ENCODE data around the gene SLFN14. TPM values are rescaled to one million over a fixed set of nuclear protein-coding genes. Genes with fewer than 3 reads are reported as not detected.
A peak's percentile ranks its signal among the peaks of the same experiment; 100 is the strongest.

The SLFN14 gene
- total RNA-seq (not detected), polyA plus RNA-seq (under 1 TPM in 1 of 2 donors, not detected in 1; 0.06 TPM), total RNA-seq (not detected)

GRCh38 chr17:35560703-35561102 lies at the start of gene SLFN14:
SLFN14 (minus strand) TSS chr17:35560819; CDS start chr17:35558062, 2,757 bp downstream.
- Histone ChIP-seq H3K36me3 (ENCODE audit: control insufficient read depth in 2 of 3, insufficient read depth in 3 of 3, low read length in 3 of 3) (no peaks in the 10 kb centered on the region), H3K4me1 (ENCODE audit: control insufficient read depth in 2 of 2, insufficient read depth in 2 of 2, low read length in 2 of 2) (no peaks in the 10 kb centered on the region), H3K9me3 (ENCODE audit: control insufficient read depth in 2 of 3, low read length in 3 of 3) (no peaks in the 10 kb centered on the region), H3K27me3 (ENCODE audit: control insufficient read depth in 2 of 2, insufficient read depth in 2 of 2, low read length in 2 of 2) (no peaks in the 10 kb centered on the region), H3K4me3 (ENCODE audit: low read length) (no peak within 1 kb of the TSS), H3K27ac (ENCODE audit: low read depth, low read length) (no peak within 1 kb of the TSS)
- ChIA-PET CTCF (no interaction called here), POLR2A (no interaction called here)
- DNase-seq (no peak), ATAC-seq (no peak)
- Mint-ChIP-seq H3K27me3 (peaks cover 0 to 38% (median 13%) of the 10 kb centered on the region in 5 donors), H3K36me3 (no peaks in the 10 kb centered on the region), H3K4me3 (no peak within 1 kb of the TSS), H3K9me3 (peaks cover 0 to 2% (median 0%) of the 10 kb centered on the region in 11 donors), H3K4me1 (peaks cover 0 to 7% (median 0%) of the 10 kb centered on the region in 7 donors), H3K27ac (no peak within 1 kb of the TSS)
- intact Hi-C loops (cut with micrococcal nuclease), result no loop called here

DNA sequence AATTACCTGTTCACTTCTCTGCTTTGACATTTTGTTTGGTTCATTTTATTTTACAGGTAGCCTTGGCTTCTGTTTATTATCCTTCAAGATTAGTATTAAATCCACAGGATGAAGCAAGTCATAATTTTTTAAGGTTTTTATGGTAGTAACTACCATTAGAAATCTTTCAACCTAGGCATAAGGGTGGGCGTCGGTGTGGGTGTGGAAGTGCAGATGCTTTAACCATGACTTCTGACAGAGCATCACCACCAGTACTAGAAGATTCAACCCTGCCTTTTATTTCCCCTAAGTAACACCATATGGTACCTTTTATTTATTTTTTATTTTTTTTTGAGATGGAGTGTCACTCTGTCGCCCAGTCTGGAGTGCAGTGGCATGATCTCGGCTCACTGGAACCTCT lies 49.2 kb upstream of the SLFN14 start:
- intact Hi-C loops (cut with micrococcal nuclease), result loop anchor here in 1 of 2 donors (5.0 kb wide), 1 partner anchor 37 kb away; no protein-coding TSS in a partner anchor
- ChIA-PET CTCF (interaction anchor here (0.6 kb wide), 1 partner anchor 153 kb away, joined by 4 read pairs; no protein-coding TSS in a partner anchor), POLR2A (no interaction called here)
- peaks cover 0 to 7% (median 5%) of the 10 kb centered on the region in 7 donors for H3K4me1 Mint-ChIP-seq
- no peak for ATAC-seq
- no peaks in the 10 kb centered on the region for H3K9me3 Mint-ChIP-seq
- H3K36me3 ChIP-seq (ENCODE audit: control insufficient read depth in 2 of 3, insufficient read depth in 3 of 3, low read length in 3 of 3), result peaks cover 0 to 44% (median 15%) of the 10 kb centered on the region in 3 experiments
- peaks cover 0 to 36% (median 16%) of the 10 kb centered on the region in 5 donors for H3K36me3 Mint-ChIP-seq
- no peaks in the 10 kb centered on the region for H3K27me3 ChIP-seq (ENCODE audit: control insufficient read depth in 2 of 2, insufficient read depth in 2 of 2, low read length in 2 of 2)
- no peak overlapping the region for H3K27ac ChIP-seq (ENCODE audit: low read depth, low read length)
- no peak overlapping the region for H3K4me3 Mint-ChIP-seq
- no peak for DNase-seq
- no peaks in the 10 kb centered on the region for H3K27me3 Mint-ChIP-seq
- H3K27ac Mint-ChIP-seq, result no peak overlapping the region
- no peaks in the 10 kb centered on the region for H3K9me3 ChIP-seq (ENCODE audit: control insufficient read depth in 2 of 3, low read length in 3 of 3)
- no peak overlapping the region for H3K4me3 ChIP-seq (ENCODE audit: low read length)
- H3K4me1 ChIP-seq (ENCODE audit: control insufficient read depth in 2 of 2, insufficient read depth in 2 of 2, low read length in 2 of 2), result no peaks in the 10 kb centered on the region

DNA sequence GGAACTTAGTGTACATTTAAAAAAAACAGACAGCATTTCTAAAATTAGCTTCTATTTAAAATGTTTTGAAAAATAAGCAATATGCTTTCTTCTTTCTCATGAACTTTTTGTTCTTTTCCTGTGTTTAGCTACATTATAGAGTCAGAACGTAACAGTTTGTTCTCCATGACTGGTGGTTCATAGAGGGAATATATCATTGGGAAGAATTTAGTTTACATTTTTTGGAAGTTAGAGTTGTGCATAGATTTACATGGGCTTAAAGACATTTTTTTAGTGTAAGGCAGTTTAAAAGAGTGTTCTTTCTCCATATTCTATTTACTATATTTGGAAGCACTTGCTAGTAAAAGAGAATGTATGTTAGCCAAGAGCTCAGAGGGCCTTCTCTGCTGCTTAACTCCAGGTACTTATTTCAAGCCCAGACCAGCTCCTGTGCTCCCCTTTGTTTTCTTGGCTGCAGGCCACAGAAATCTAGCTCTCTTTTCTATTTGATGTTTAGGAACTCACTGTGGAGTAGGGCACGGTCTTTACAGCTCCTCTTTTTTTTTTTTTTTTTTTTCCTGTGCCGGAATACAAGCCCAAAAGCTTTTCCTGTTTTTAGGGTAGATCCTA lies 46.7 kb upstream of the SLFN14 start:
- peaks cover 6 to 46% (median 24%) of the 10 kb centered on the region in 5 donors for H3K36me3 Mint-ChIP-seq
- H3K9me3 Mint-ChIP-seq, result no peaks in the 10 kb centered on the region
- peaks cover 0 to 48% (median 20%) of the 10 kb centered on the region in 3 experiments for H3K36me3 ChIP-seq (ENCODE audit: control insufficient read depth in 2 of 3, insufficient read depth in 3 of 3, low read length in 3 of 3)
- no peak for ATAC-seq
- H3K27ac Mint-ChIP-seq, result peak overlapping the region in 1 of 9 donors; percentile 14
- no peak for DNase-seq
- intact Hi-C loops (cut with micrococcal nuclease), result no loop called here
- H3K27me3 ChIP-seq (ENCODE audit: control insufficient read depth in 2 of 2, insufficient read depth in 2 of 2, low read length in 2 of 2), result no peaks in the 10 kb centered on the region
- H3K27me3 Mint-ChIP-seq, result no peaks in the 10 kb centered on the region
- H3K27ac ChIP-seq (ENCODE audit: low read depth, low read length), result no peak overlapping the region
- POLR2A ChIA-PET, result interaction anchor here (0.6 to 1.1 kb wide), 3 partner anchors 16 to 629 kb away, joined by 3 to 4 read pairs (median 4); partner anchors contain the start of gene PEX12
- no peak overlapping the region for H3K4me3 ChIP-seq (ENCODE audit: low read length)
- no peak overlapping the region for H3K4me3 Mint-ChIP-seq
- no peaks in the 10 kb centered on the region for H3K9me3 ChIP-seq (ENCODE audit: control insufficient read depth in 2 of 3, low read length in 3 of 3)
- CTCF ChIA-PET, result interaction anchor here (0.6 to 0.7 kb wide), 4 partner anchors 8 to 198 kb away, joined by 3 to 4 read pairs (median 3); no protein-coding TSS in a partner anchor
- H3K4me1 ChIP-seq (ENCODE audit: control insufficient read depth in 2 of 2, insufficient read depth in 2 of 2, low read length in 2 of 2), result no peaks in the 10 kb centered on the region
- H3K4me1 Mint-ChIP-seq, result no peaks in the 10 kb centered on the region

DNA sequence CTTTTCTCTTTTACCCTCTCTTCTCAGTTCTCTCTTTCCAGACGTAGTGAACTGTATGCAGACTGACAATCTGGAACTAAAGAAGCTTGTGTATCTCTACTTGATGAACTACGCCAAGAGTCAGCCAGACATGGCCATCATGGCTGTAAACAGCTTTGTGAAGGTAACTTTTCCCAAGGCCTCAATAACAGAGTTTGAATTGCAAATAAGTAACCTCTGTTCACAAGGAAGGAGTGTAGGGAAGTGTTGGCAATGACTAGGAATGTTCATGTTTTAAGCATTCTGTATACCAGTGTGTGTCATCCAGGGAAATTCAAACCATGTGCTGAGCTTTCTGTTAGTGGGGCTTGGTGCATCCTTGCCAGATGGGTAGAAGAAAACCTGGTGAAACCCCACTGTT lies 45.1 kb upstream of the SLFN14 start:
- POLR2A ChIA-PET, result interaction anchor here (0.5 kb wide), 1 partner anchor 320 kb away, joined by 3 read pairs; no protein-coding TSS in a partner anchor
- Histone ChIP-seq H3K9me3 (ENCODE audit: control insufficient read depth in 2 of 3, low read length in 3 of 3) (no peaks in the 10 kb centered on the region), H3K27me3 (ENCODE audit: control insufficient read depth in 2 of 2, insufficient read depth in 2 of 2, low read length in 2 of 2) (no peaks in the 10 kb centered on the region), H3K4me3 (ENCODE audit: low read length) (no peak overlapping the region), H3K36me3 (ENCODE audit: control insufficient read depth in 2 of 3, insufficient read depth in 3 of 3, low read length in 3 of 3) (peaks cover 0 to 63% (median 20%) of the 10 kb centered on the region in 3 experiments), H3K4me1 (ENCODE audit: control insufficient read depth in 2 of 2, insufficient read depth in 2 of 2, low read length in 2 of 2) (no peaks in the 10 kb centered on the region), H3K27ac (ENCODE audit: low read depth, low read length) (no peak overlapping the region)
- peak overlapping the region in 2 of 9 donors; percentile 13 to 54 for H3K27ac Mint-ChIP-seq
- no peaks in the 10 kb centered on the region for H3K27me3 Mint-ChIP-seq
- no peak overlapping the region for H3K4me3 Mint-ChIP-seq
- ATAC-seq (no peak), DNase-seq (no peak)
- no peaks in the 10 kb centered on the region for H3K4me1 Mint-ChIP-seq
- intact Hi-C loops (cut with micrococcal nuclease), result no loop called here
- peaks cover 9 to 49% (median 26%) of the 10 kb centered on the region in 5 donors for H3K36me3 Mint-ChIP-seq
- CTCF ChIA-PET, result interaction anchor here (1.2 kb wide), 1 partner anchor 203 kb away, joined by 5 read pairs; the partner anchor contains the start of gene TAF15
- no peaks in the 10 kb centered on the region for H3K9me3 Mint-ChIP-seq

- Histone ChIP-seq H3K27ac (ENCODE audit: low read depth, low read length) (no peak overlapping the region), H3K27me3 (ENCODE audit: control insufficient read depth in 2 of 2, insufficient read depth in 2 of 2, low read length in 2 of 2) (no peaks in the 10 kb centered on the region), H3K4me3 (ENCODE audit: low read length) (no peak overlapping the region), H3K9me3 (ENCODE audit: control insufficient read depth in 2 of 3, low read length in 3 of 3) (no peaks in the 10 kb centered on the region), H3K36me3 (ENCODE audit: control insufficient read depth in 2 of 3, insufficient read depth in 3 of 3, low read length in 3 of 3) (peaks cover 4 to 60% (median 28%) of the 10 kb centered on the region in 3 experiments), H3K4me1 (ENCODE audit: control insufficient read depth in 2 of 2, insufficient read depth in 2 of 2, low read length in 2 of 2) (no peaks in the 10 kb centered on the region)
- intact Hi-C loops (cut with micrococcal nuclease), result no loop called here
- POLR2A ChIA-PET, result no interaction called here
- DNase-seq (no peak), ATAC-seq (no peak)
- Mint-ChIP-seq H3K27ac (peak overlapping the region in 3 of 9 donors; percentile 9 to 51 (median 34)), H3K27me3 (no peaks in the 10 kb centered on the region), H3K4me1 (peaks cover 0 to 3% (median 0%) of the 10 kb centered on the region in 7 donors), H3K9me3 (no peaks in the 10 kb centered on the region), H3K36me3 (peaks cover 15 to 50% (median 24%) of the 10 kb centered on the region in 5 donors), H3K4me3 (no peak overlapping the region)
- CTCF ChIA-PET, result no interaction called here
Observed at GRCh38 chr17:35603674-35604073, 43.1 kb upstream of the SLFN14 start.

DNA sequence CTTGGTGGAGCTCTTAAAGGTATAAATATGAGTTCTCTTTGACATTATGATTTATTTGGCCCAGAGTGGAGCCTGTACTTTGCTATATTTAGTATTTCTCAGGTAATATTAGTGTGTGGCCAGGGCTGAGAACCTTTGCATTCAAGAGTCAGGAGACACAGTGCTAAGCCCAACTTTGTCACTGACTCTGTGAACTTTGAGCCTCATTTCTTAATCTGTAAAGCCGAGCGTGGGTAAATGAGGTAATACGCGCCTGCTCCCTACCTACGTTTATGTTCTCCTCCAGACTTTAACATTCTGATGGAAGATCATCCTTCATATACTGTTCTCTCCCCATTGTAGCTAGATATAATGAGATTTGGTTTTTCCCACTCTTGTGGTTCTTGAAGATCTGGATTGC lies 37.0 kb upstream of the SLFN14 start:
- Histone ChIP-seq H3K27me3 (ENCODE audit: control insufficient read depth in 2 of 2, insufficient read depth in 2 of 2, low read length in 2 of 2) (no peaks in the 10 kb centered on the region), H3K4me3 (ENCODE audit: low read length) (no peak overlapping the region), H3K36me3 (ENCODE audit: control insufficient read depth in 2 of 3, insufficient read depth in 3 of 3, low read length in 3 of 3) (peaks cover 11 to 71% (median 32%) of the 10 kb centered on the region in 3 experiments), H3K4me1 (ENCODE audit: control insufficient read depth in 2 of 2, insufficient read depth in 2 of 2, low read length in 2 of 2) (no peaks in the 10 kb centered on the region), H3K27ac (ENCODE audit: low read depth, low read length) (no peak overlapping the region), H3K9me3 (ENCODE audit: control insufficient read depth in 2 of 3, low read length in 3 of 3) (no peaks in the 10 kb centered on the region)
- ATAC-seq (no peak), DNase-seq (no peak)
- Mint-ChIP-seq H3K4me3 (no peak overlapping the region), H3K36me3 (peaks cover 20 to 57% (median 33%) of the 10 kb centered on the region in 5 donors), H3K4me1 (peaks cover 0 to 31% (median 14%) of the 10 kb centered on the region in 7 donors), H3K27ac (peak overlapping the region in 1 of 9 donors; percentile 27), H3K9me3 (no peaks in the 10 kb centered on the region), H3K27me3 (no peaks in the 10 kb centered on the region)
- CTCF ChIA-PET, result no interaction called here
- intact Hi-C loops (cut with micrococcal nuclease), result no loop called here
- POLR2A ChIA-PET, result interaction anchor here (0.9 to 1.3 kb wide), 2 partner anchors 9 to 19 kb away, joined by 3 read pairs; partner anchors contain the start of gene PEX12
